ENCODE results near the gene GMIP. TPM values are rescaled to one million over a fixed set of nuclear protein-coding genes. Genes with fewer than 3 reads are reported as not detected.

The GMIP gene
- total RNA-seq, 4 donors from 2014 or later = 12.9 to 23.5 (median 17.3) TPM

- no peaks in the 10 kb centered on the region for H3K4me1 ChIP-seq
- H3K4me3 ChIP-seq (replicated peaks in 1 of 3) = no peak overlapping the region
- intact Hi-C loops (cut with DNase I) = no loop called here
- H3K27me3 ChIP-seq = no peaks in the 10 kb centered on the region
- peaks cover 0 to 10% of the 10 kb centered on the region in 2 donors for H3K36me3 ChIP-seq
- TF ChIP-seq POLR2A (IDR thresholded peaks at IDR 0.05) = no peak
- TF ChIP-seq, protein P1, sequence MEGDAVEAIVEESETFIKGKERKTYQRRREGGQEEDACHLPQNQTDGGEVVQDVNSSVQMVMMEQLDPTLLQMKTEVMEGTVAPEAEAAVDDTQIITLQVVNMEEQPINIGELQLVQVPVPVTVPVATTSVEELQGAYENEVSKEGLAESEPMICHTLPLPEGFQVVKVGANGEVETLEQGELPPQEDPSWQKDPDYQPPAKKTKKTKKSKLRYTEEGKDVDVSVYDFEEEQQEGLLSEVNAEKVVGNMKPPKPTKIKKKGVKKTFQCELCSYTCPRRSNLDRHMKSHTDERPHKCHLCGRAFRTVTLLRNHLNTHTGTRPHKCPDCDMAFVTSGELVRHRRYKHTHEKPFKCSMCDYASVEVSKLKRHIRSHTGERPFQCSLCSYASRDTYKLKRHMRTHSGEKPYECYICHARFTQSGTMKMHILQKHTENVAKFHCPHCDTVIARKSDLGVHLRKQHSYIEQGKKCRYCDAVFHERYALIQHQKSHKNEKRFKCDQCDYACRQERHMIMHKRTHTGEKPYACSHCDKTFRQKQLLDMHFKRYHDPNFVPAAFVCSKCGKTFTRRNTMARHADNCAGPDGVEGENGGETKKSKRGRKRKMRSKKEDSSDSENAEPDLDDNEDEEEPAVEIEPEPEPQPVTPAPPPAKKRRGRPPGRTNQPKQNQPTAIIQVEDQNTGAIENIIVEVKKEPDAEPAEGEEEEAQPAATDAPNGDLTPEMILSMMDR (IDR thresholded peaks at IDR 0.05) = no peak
- H3K9me3 ChIP-seq = no peaks in the 10 kb centered on the region
- H3K27ac ChIP-seq = no peak overlapping the region
- DNase-seq = no peak
- WGBS, 2 donors = 95 to 96% methylated on average over 36 of the region's 36 CpGs
Measured at GRCh38 chr19:19634516-19635312, 8.7 kb downstream of the GMIP start.

GRCh38 chr19:19633711-19634515, 9.5 kb downstream of the GMIP start:
- H3K9me3 ChIP-seq = no peaks in the 10 kb centered on the region
- no peak overlapping the region for H3K4me3 ChIP-seq (replicated peaks in 1 of 3)
- DNase-seq = no peak
- WGBS, 2 donors = 93 to 94% methylated on average over 13 to 19 of the region's 22 CpGs
- no peak overlapping the region for H3K27ac ChIP-seq
- H3K36me3 ChIP-seq = peaks cover 0 to 10% of the 10 kb centered on the region in 2 donors
- intact Hi-C loops (cut with DNase I) = no loop called here
- TF ChIP-seq, protein P1 (IDR thresholded peaks at IDR 0.05) = no peak
- no peak for TF ChIP-seq POLR2A (IDR thresholded peaks at IDR 0.05)
- H3K27me3 ChIP-seq = no peaks in the 10 kb centered on the region
- no peaks in the 10 kb centered on the region for H3K4me1 ChIP-seq

GRCh38 chr19:19632661-19633060, 10.8 kb downstream of the GMIP start:
- WGBS, 2 donors = 90 to 92% methylated on average over 5 of the region's 5 CpGs
- H3K36me3 ChIP-seq = peaks cover 0 to 10% of the 10 kb centered on the region in 2 donors
- no peak overlapping the region for H3K4me3 ChIP-seq (replicated peaks in 1 of 3)
- intact Hi-C loops (cut with DNase I) = no loop called here
- no peaks in the 10 kb centered on the region for H3K9me3 ChIP-seq
- no peak for TF ChIP-seq POLR2A (IDR thresholded peaks at IDR 0.05)
- TF ChIP-seq, protein P1 (IDR thresholded peaks at IDR 0.05) = no peak
- DNase-seq = no peak
- no peaks in the 10 kb centered on the region for H3K27me3 ChIP-seq
- H3K4me1 ChIP-seq = peaks cover 0 to 8% of the 10 kb centered on the region in 2 donors
- no peak overlapping the region for H3K27ac ChIP-seq

DNA sequence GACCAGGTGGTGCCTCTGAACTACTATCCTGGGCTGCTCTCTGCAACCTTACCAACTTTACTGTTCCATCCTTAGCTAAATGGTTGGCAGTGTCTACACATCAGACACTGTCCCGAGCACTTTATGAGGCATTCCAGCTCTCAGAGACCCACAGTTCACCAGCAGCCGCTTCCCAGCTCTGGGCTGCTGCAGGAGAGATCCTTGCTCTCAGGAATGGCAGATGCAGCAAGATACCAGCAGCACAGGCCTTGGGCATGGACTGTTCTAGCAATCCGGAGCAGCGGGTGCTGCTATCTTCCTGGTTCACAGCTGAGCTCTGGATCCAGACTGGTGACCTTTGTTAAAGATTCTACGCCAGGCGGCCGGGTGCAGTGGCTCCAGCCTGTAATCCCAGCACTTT, 12.1 kb downstream of the GMIP start:
- Histone ChIP-seq H3K9me3 (no peaks in the 10 kb centered on the region), H3K27ac (no peak overlapping the region), H3K27me3 (no peaks in the 10 kb centered on the region), H3K36me3 (peaks cover 0 to 10% of the 10 kb centered on the region in 2 donors), H3K4me1 (peaks cover 0 to 20% of the 10 kb centered on the region in 2 donors), H3K4me3 (replicated peaks in 1 of 3) (no peak overlapping the region)
- intact Hi-C loops (cut with DNase I) = no loop called here
- DNase-seq = no peak
- WGBS, 2 donors = 89 to 95% methylated on average over 7 of the region's 7 CpGs
- no peak for TF ChIP-seq POLR2A (IDR thresholded peaks at IDR 0.05)
- TF ChIP-seq, protein P1 (IDR thresholded peaks at IDR 0.05) = no peak

DNA sequence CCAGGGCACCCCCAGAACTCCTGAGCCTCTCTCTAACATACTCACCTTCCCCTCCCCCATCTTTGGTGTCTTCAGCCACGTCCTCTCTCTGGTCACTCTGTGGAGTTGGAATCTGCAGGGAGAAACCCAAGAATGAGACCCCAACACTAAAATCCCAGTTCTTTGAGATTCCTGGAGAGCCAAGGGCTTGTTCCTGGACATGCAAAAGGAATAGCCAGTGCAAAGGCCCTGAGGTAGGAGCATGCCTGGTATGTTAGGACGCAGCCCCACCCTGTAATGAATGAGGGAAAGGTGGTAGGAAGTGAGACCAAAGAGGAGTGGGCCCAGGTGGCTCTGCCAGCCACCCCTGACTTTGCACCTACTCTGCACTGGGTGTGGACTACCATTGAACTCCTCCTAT, 13.0 kb downstream of the GMIP start:
- no peak for TF ChIP-seq POLR2A (IDR thresholded peaks at IDR 0.05)
- TF ChIP-seq, protein P1 (IDR thresholded peaks at IDR 0.05) = no peak
- H3K4me3 ChIP-seq (replicated peaks in 1 of 3) = no peak overlapping the region
- WGBS, 2 donors = 95 to 100% methylated on average over 2 of the region's 2 CpGs
- intact Hi-C loops (cut with DNase I) = no loop called here
- DNase-seq = no peak
- no peak overlapping the region for H3K27ac ChIP-seq
- H3K36me3 ChIP-seq = peaks cover 0 to 10% of the 10 kb centered on the region in 2 donors
- H3K4me1 ChIP-seq = peaks cover 0 to 20% of the 10 kb centered on the region in 2 donors
- no peaks in the 10 kb centered on the region for H3K9me3 ChIP-seq
- no peaks in the 10 kb centered on the region for H3K27me3 ChIP-seq

Measured in thyroid gland (tissue), 4 donors.